ENCODE data around the gene MED31. TPM values are rescaled to one million over a fixed set of nuclear protein-coding genes. Genes with fewer than 3 reads are reported as not detected.
A peak's percentile ranks its signal among the peaks of the same experiment; 100 is the strongest.

MED31 gene
- total RNA-seq, 1 donor = 5.4 TPM

DNA sequence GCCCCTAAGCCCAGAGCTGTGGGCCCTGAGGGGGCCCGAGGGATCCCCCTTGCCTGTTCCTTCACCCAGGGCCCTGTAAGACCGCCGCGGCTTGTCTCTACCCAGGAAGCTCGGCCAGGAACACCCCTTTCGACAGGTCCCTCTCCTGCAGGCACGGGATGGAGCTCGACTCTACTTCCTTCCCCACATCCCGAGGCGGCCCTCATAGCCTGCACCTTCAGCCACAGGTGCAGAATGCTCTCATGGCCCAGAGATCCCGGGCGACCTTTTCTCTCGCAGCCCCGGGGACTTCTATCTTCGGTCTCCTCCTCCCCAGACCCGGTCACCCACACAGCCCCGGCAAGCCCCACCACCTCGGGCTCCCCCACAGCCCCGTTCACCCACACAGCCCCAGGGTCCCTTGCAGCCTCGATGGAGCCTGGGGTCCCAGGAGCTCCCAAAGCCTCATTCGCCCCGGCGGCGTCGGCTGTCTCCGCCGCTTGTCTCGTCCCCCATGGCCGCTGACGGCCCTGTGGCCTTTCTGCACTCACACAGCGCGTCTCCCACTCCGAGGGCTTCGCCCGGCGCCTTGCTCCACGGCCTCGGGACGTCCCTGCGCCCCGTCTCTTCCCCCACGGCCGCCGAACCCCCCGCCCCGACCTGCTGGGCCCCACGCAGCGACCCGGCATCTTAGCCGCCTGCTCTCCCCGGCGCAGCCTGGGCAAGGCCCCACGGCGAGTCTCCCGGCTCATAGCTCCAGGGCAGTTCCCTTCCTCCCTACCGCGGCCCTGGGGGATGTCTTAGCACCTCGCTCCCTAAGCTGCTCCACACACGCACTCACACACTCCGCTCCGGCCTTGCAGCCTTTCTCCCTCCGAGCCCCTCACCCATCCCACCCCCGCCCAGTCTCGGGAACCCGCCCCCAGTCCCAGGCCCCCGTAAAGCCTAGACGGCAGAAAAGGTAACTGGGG lies 11.5 kb downstream of the MED31 start:
- H3K4me2 ChIP-seq (ENCODE audit: insufficient read depth, low read length) = peak overlapping the region; percentile 98
- H3K79me2 ChIP-seq (ENCODE audit: insufficient read depth, low read length) = peaks cover 62% of the 10 kb centered on the region
- H4K20me1 ChIP-seq (ENCODE audit: insufficient read depth, low read length) = peaks cover 43% of the 10 kb centered on the region
- peak overlapping the region; percentile 70 for H3K27ac ChIP-seq (ENCODE audit: low read depth, low read length)
- H3K27me3 ChIP-seq (ENCODE audit: insufficient read depth, low read length) = no peaks in the 10 kb centered on the region
- no peaks in the 10 kb centered on the region for H3K9me3 ChIP-seq (ENCODE audit: low read depth, low read length)
- TF ChIP-seq, protein P1, sequence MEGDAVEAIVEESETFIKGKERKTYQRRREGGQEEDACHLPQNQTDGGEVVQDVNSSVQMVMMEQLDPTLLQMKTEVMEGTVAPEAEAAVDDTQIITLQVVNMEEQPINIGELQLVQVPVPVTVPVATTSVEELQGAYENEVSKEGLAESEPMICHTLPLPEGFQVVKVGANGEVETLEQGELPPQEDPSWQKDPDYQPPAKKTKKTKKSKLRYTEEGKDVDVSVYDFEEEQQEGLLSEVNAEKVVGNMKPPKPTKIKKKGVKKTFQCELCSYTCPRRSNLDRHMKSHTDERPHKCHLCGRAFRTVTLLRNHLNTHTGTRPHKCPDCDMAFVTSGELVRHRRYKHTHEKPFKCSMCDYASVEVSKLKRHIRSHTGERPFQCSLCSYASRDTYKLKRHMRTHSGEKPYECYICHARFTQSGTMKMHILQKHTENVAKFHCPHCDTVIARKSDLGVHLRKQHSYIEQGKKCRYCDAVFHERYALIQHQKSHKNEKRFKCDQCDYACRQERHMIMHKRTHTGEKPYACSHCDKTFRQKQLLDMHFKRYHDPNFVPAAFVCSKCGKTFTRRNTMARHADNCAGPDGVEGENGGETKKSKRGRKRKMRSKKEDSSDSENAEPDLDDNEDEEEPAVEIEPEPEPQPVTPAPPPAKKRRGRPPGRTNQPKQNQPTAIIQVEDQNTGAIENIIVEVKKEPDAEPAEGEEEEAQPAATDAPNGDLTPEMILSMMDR (IDR thresholded peaks at IDR 0.05; ENCODE audit: extremely low read depth, low read depth, low read length) = no peak
- H3K4me1 ChIP-seq (ENCODE audit: insufficient read depth, low read length) = peaks cover 39% of the 10 kb centered on the region
- H3K36me3 ChIP-seq (ENCODE audit: insufficient read depth, low read length) = peaks cover 23% of the 10 kb centered on the region
- DNase-seq (ENCODE audit: insufficient read length, low spot score, missing footprints) = peak; percentile 83
- peak overlapping the region; percentile 98 for H2AFZ ChIP-seq (ENCODE audit: low read length)
- H3K4me3 ChIP-seq (ENCODE audit: insufficient read depth, low read length) = peak overlapping the region; percentile 84

DNA sequence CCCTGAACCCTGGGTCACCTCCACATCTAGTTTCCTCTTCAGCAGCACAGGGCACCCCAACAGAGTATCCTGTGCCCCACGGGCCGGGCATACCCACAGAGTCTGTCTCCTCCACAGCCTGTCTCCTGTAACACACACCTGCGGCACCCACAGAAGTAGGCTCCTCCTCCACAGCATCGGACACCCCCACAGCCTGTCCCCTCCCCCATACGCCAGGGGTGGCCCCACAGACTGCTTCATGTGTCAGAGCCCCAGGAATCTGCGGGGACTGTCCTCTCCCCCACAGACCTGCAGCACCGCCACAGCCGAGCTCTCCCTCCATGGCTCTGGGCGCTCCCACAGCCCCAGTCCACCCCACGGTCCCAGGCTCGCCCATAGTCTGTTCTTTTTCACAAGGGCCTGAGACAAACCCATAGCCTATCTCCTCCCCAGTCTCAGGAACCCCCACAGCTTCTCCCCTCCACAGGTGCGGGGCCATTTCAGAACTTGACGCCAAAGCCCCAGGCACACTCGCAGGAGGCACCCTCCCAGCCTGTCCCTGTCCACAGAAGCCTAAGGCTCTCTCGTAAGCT lies 12.3 kb downstream of the MED31 start:
- H3K4me1 ChIP-seq (ENCODE audit: insufficient read depth, low read length) = peaks cover 39% of the 10 kb centered on the region

DNA sequence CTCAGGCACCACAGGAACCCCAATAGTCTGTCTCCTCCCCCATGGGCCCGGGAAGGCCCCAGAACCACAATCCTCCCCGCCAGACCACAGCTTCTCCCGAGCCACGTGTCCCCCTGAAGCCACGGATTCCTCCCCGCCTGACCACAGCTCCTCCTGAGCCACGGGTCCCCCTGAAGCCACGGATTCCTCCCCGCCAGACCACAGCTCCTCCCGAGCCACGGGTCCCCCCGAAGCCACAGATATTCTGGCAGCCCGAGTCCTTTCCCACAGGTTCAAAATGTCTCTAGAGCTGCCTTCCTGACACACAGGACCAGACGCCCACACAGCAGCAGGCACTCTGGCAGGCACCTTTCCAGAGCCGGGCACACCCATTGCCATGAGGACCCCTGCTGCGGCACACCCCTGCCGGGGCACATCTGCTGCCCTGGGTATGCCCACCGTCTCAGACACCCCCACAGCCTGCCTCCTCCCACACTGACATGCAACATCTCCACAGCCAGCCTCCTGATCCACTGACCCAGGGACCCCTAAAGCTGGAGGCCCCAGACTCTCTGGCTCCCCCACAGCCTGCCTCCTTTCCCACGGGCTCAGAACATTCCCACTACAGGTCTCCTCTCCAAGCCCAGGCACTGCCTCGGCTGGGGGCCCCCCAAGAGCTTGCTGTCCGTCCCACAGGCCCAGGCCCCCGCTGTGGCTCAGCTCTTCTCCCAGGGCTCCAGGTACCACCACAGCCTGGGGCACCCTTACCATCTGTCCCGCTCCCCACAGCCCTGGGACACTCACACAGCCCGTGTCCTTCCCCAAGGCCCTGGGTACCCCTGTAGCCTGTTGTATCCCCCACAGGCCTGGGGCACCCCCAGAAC lies 13.1 kb downstream of the MED31 start:
- TF ChIP-seq, protein P1 (IDR thresholded peaks at IDR 0.05; ENCODE audit: extremely low read depth, low read depth, low read length) = no peak
- Histone ChIP-seq H3K79me2 (ENCODE audit: insufficient read depth, low read length) (peaks cover 57% of the 10 kb centered on the region), H2AFZ (ENCODE audit: low read length) (no peak overlapping the region), H3K4me1 (ENCODE audit: insufficient read depth, low read length) (peaks cover 32% of the 10 kb centered on the region), H3K36me3 (ENCODE audit: insufficient read depth, low read length) (peaks cover 23% of the 10 kb centered on the region), H3K9me3 (ENCODE audit: low read depth, low read length) (no peaks in the 10 kb centered on the region), H3K27me3 (ENCODE audit: insufficient read depth, low read length) (no peaks in the 10 kb centered on the region), H3K4me2 (ENCODE audit: insufficient read depth, low read length) (peak overlapping the region; percentile 98), H3K4me3 (ENCODE audit: insufficient read depth, low read length) (peak overlapping the region; percentile 84), H4K20me1 (ENCODE audit: insufficient read depth, low read length) (peaks cover 35% of the 10 kb centered on the region), H3K27ac (ENCODE audit: low read depth, low read length) (peak overlapping the region; percentile 11)
- DNase-seq (ENCODE audit: insufficient read length, low spot score, missing footprints) = no peak

More for the DNA sequence above, 12.3 kb downstream of the MED31 start:
- Histone ChIP-seq H3K4me2 (ENCODE audit: insufficient read depth, low read length) (peak overlapping the region; percentile 98), H3K9me3 (ENCODE audit: low read depth, low read length) (no peaks in the 10 kb centered on the region), H3K4me3 (ENCODE audit: insufficient read depth, low read length) (peak overlapping the region; percentile 84), H3K36me3 (ENCODE audit: insufficient read depth, low read length) (peaks cover 23% of the 10 kb centered on the region), H3K27ac (ENCODE audit: low read depth, low read length) (peak overlapping the region; percentile 70), H3K27me3 (ENCODE audit: insufficient read depth, low read length) (no peaks in the 10 kb centered on the region), H4K20me1 (ENCODE audit: insufficient read depth, low read length) (peaks cover 41% of the 10 kb centered on the region), H2AFZ (ENCODE audit: low read length) (peak overlapping the region; percentile 50), H3K79me2 (ENCODE audit: insufficient read depth, low read length) (peaks cover 57% of the 10 kb centered on the region)
- TF ChIP-seq, protein P1 (IDR thresholded peaks at IDR 0.05; ENCODE audit: extremely low read depth, low read depth, low read length) = no peak
- no peak for DNase-seq (ENCODE audit: insufficient read length, low spot score, missing footprints)

All from osteoblast (primary cell).